Measurements from ENCODE around the gene LRRC27. TPM values are rescaled to one million over a fixed set of nuclear protein-coding genes. Genes with fewer than 3 reads are reported as not detected.

Gene LRRC27
- polyA plus RNA-seq, 1 experiment: 9.2 TPM

GRCh38 chr10:132370426-132371340 lies 38.7 kb downstream of the LRRC27 start:
- H3K9me3 ChIP-seq (ENCODE audit: control insufficient read depth, insufficient read depth, low read length): peaks cover 5% of the 10 kb centered on the region; the same call in 1 of the 2 replicates
- DNase-seq (ENCODE audit: low read depth, low spot score): no peak
- ChIA-PET CTCF (interaction anchor here (0.6 to 1.1 kb wide), 2 partner anchors 11 to 784 kb away, joined by 3 to 7 read pairs; no protein-coding TSS in a partner anchor), POLR2A (no interaction called here)
- H3K27ac ChIP-seq (ENCODE audit: low read depth, low read length): no peak overlapping the region
- H3K4me3 ChIP-seq (ENCODE audit: low read depth, low read length): no peak overlapping the region
- H3K27me3 ChIP-seq (ENCODE audit: control insufficient read depth, insufficient read depth, low read length): peaks cover 6% of the 10 kb centered on the region
- TF ChIP-seq CTCF (IDR thresholded peaks at IDR 0.05; ENCODE audit: low read depth, low read length): no peak

GRCh38 chr10:132371641-132372081 lies 39.7 kb downstream of the LRRC27 start:
- Histone ChIP-seq H3K27ac (ENCODE audit: low read depth, low read length) (no peak overlapping the region), H3K4me3 (ENCODE audit: low read depth, low read length) (no peak overlapping the region), H3K9me3 (ENCODE audit: control insufficient read depth, insufficient read depth, low read length) (peaks cover 5% of the 10 kb centered on the region; the same call in 1 of the 2 replicates), H3K27me3 (ENCODE audit: control insufficient read depth, insufficient read depth, low read length) (peaks cover 6% of the 10 kb centered on the region)
- ChIA-PET CTCF (interaction anchor here (1.1 kb wide), 1 partner anchor 10 kb away, joined by 3 read pairs; no protein-coding TSS in a partner anchor), POLR2A (no interaction called here)
- no peak for DNase-seq (ENCODE audit: low read depth, low spot score)
- TF ChIP-seq CTCF (IDR thresholded peaks at IDR 0.05; ENCODE audit: low read depth, low read length): peak; percentile 47

GRCh38 chr10:132372516-132373095 lies 40.6 kb downstream of the LRRC27 start:
- H3K27me3 ChIP-seq (ENCODE audit: control insufficient read depth, insufficient read depth, low read length): peaks cover 6% of the 10 kb centered on the region
- POLR2A ChIA-PET: no interaction called here
- no peak for DNase-seq (ENCODE audit: low read depth, low spot score)
- CTCF ChIA-PET: no interaction called here
- no peak overlapping the region for H3K27ac ChIP-seq (ENCODE audit: low read depth, low read length)
- H3K9me3 ChIP-seq (ENCODE audit: control insufficient read depth, insufficient read depth, low read length): peaks cover 5% of the 10 kb centered on the region; the same call in 1 of the 2 replicates
- no peak overlapping the region for H3K4me3 ChIP-seq (ENCODE audit: low read depth, low read length)
- no peak for TF ChIP-seq CTCF (IDR thresholded peaks at IDR 0.05; ENCODE audit: low read depth, low read length)

- no peak for TF ChIP-seq CTCF (IDR thresholded peaks at IDR 0.05; ENCODE audit: low read depth, low read length)
These were observed 41.4 kb downstream of the LRRC27 start for GRCh38 chr10:132373241-132373955.

More at GRCh38 chr10:132373241-132373955, 41.4 kb downstream of the LRRC27 start:
- H3K9me3 ChIP-seq (ENCODE audit: control insufficient read depth, insufficient read depth, low read length): peaks cover 5% of the 10 kb centered on the region; the same call in 1 of the 2 replicates
- no peak for DNase-seq (ENCODE audit: low read depth, low spot score)
- H3K27ac ChIP-seq (ENCODE audit: low read depth, low read length): no peak overlapping the region
- peaks cover 6% of the 10 kb centered on the region for H3K27me3 ChIP-seq (ENCODE audit: control insufficient read depth, insufficient read depth, low read length)
- H3K4me3 ChIP-seq (ENCODE audit: low read depth, low read length): no peak overlapping the region
- ChIA-PET CTCF (no interaction called here), POLR2A (no interaction called here)
